ENCODE results near the gene CRTC1.

CRTC1 gene, protein sequence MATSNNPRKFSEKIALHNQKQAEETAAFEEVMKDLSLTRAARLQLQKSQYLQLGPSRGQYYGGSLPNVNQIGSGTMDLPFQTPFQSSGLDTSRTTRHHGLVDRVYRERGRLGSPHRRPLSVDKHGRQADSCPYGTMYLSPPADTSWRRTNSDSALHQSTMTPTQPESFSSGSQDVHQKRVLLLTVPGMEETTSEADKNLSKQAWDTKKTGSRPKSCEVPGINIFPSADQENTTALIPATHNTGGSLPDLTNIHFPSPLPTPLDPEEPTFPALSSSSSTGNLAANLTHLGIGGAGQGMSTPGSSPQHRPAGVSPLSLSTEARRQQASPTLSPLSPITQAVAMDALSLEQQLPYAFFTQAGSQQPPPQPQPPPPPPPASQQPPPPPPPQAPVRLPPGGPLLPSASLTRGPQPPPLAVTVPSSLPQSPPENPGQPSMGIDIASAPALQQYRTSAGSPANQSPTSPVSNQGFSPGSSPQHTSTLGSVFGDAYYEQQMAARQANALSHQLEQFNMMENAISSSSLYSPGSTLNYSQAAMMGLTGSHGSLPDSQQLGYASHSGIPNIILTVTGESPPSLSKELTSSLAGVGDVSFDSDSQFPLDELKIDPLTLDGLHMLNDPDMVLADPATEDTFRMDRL

DNA sequence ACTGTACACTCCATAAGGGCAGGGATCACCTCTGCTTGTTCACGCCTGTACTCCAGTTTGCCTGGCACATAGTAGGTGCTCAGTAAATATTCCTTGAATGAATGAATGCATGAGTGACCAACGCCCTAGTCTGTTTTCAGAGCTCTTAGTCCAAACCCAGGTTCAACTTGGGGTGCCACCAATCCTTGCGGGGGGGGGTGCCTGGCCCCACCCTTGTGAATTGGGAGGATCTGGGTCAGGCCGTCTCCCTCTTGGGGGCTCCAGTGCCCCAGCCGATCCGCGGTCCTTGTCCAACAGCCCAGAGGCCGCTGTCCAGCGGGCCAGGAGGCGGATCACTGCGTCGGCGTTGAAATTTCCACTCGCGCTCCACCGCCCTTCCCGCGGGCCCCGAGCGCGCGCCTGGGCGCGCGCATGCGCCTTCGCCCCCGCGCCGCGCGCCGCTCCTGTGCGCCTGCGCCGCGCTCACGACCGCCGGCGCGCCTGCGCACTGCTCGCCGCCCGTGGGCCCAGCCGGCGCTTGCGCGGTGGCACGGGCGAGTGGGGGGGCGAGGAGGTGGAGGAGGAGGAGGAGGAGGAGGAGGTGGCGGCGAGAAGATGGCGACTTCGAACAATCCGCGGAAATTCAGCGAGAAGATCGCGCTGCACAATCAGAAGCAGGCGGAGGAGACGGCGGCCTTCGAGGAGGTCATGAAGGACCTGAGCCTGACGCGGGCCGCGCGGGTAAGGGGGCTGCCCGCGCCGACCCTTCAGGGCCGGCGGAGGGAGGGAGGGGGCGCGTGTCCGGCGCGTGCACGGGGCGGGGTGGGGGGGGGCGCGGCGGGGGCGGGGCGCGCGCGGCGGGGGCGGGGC is at the start of gene CRTC1:
Gene CRTC1 (plus strand): TSS at position 572 of the 849 bp plus-strand sequence. CDS start 23 bp downstream, at position 595.
- Histone ChIP-seq H3K27ac (peak within 1 kb of the TSS; percentile 71), H3K4me2 (ENCODE audit: low read length) (peak within 1 kb of the TSS; percentile 78), H3K9ac (no peak within 1 kb of the TSS), H2AFZ (peak within 1 kb of the TSS; percentile 76), H3K27me3 (ENCODE audit: control insufficient read depth, insufficient read depth, low read length) (no peaks in the 10 kb centered on the region), H3K4me3 (ENCODE audit: low read depth, low read length) (peak within 1 kb of the TSS; percentile 64), H3K36me3 (ENCODE audit: control insufficient read depth, insufficient read depth, low read length) (no peaks in the 10 kb centered on the region), H3K9me3 (ENCODE audit: control insufficient read depth, low read length) (no peaks in the 10 kb centered on the region), H3K79me2 (peaks cover 43% of the 10 kb centered on the region), H3K4me1 (peaks cover 29% of the 10 kb centered on the region)
- TF ChIP-seq, protein P1, sequence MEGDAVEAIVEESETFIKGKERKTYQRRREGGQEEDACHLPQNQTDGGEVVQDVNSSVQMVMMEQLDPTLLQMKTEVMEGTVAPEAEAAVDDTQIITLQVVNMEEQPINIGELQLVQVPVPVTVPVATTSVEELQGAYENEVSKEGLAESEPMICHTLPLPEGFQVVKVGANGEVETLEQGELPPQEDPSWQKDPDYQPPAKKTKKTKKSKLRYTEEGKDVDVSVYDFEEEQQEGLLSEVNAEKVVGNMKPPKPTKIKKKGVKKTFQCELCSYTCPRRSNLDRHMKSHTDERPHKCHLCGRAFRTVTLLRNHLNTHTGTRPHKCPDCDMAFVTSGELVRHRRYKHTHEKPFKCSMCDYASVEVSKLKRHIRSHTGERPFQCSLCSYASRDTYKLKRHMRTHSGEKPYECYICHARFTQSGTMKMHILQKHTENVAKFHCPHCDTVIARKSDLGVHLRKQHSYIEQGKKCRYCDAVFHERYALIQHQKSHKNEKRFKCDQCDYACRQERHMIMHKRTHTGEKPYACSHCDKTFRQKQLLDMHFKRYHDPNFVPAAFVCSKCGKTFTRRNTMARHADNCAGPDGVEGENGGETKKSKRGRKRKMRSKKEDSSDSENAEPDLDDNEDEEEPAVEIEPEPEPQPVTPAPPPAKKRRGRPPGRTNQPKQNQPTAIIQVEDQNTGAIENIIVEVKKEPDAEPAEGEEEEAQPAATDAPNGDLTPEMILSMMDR (IDR thresholded peaks at IDR 0.05) = peak; percentile 20

DNA sequence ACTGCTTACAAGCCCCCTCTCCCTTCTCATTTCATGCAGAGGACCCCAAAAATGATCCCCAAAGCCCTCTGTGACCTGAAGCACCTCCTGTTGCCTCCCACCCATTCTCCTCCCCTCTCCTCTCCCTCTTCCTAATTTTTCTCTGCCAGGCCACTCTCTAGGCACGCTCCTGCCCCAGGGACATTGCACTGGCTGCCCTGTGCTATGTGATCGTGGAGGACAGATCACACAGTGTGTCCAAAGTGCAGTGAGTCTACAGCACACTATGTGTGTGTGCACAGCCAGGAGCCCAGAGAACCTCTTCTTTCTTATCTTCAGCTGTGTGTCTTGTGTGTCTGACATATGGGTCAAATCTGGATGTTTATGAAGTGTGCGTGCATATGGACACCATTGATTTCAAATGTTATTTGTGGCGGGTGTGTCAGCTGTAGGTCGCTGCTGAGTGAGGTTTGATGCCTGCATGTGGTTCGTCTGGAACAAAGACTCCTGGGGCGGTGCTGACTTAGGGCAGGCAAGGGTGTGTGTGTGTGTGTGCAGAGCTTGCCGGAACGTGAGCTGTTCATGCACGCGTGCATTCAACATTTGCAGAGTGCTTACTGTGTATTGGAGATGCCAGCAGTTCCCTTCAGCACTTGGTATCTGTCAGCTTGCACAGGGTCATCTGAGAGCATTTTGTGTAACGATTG is 48.7 kb upstream of the CRTC1 start:
- Histone ChIP-seq H3K4me3 (ENCODE audit: low read depth, low read length) (no peak overlapping the region), H3K36me3 (ENCODE audit: control insufficient read depth, insufficient read depth, low read length) (no peaks in the 10 kb centered on the region), H3K9ac (no peak overlapping the region), H3K4me2 (ENCODE audit: low read length) (peak overlapping the region; percentile 22), H3K27me3 (ENCODE audit: control insufficient read depth, insufficient read depth, low read length) (no peaks in the 10 kb centered on the region), H3K9me3 (ENCODE audit: control insufficient read depth, low read length) (no peaks in the 10 kb centered on the region), H3K79me2 (no peaks in the 10 kb centered on the region), H2AFZ (no peak overlapping the region), H3K27ac (no peak overlapping the region), H3K4me1 (peaks cover 4% of the 10 kb centered on the region)
- TF ChIP-seq, protein P1 (IDR thresholded peaks at IDR 0.05) = no peak

DNA sequence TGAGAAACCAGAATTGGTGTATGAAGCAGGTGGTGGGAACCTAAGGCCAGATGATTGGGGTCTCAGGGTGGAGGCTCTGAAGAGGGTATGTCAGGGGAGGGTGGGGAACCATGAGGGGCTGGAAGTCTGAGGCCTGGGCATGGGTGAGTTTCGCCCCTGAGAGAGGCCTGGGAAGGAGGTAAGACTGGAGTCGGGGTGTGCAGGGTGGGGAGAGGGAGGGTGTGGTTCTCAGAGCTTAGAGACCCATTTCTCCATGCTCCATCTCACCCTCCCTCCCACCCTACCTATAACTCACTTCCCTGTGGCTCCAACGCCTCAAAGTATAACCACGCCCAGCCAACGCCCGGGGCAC is 47.7 kb upstream of the CRTC1 start:
- Histone ChIP-seq H3K9me3 (ENCODE audit: control insufficient read depth, low read length) (no peaks in the 10 kb centered on the region), H3K36me3 (ENCODE audit: control insufficient read depth, insufficient read depth, low read length) (no peaks in the 10 kb centered on the region), H3K4me3 (ENCODE audit: low read depth, low read length) (no peak overlapping the region), H3K9ac (no peak overlapping the region), H3K4me2 (ENCODE audit: low read length) (no peak overlapping the region), H2AFZ (no peak overlapping the region), H3K4me1 (peaks cover 4% of the 10 kb centered on the region), H3K27ac (no peak overlapping the region), H3K27me3 (ENCODE audit: control insufficient read depth, insufficient read depth, low read length) (no peaks in the 10 kb centered on the region), H3K79me2 (peaks cover 3% of the 10 kb centered on the region)
- TF ChIP-seq, protein P1 (IDR thresholded peaks at IDR 0.05) = no peak

DNA sequence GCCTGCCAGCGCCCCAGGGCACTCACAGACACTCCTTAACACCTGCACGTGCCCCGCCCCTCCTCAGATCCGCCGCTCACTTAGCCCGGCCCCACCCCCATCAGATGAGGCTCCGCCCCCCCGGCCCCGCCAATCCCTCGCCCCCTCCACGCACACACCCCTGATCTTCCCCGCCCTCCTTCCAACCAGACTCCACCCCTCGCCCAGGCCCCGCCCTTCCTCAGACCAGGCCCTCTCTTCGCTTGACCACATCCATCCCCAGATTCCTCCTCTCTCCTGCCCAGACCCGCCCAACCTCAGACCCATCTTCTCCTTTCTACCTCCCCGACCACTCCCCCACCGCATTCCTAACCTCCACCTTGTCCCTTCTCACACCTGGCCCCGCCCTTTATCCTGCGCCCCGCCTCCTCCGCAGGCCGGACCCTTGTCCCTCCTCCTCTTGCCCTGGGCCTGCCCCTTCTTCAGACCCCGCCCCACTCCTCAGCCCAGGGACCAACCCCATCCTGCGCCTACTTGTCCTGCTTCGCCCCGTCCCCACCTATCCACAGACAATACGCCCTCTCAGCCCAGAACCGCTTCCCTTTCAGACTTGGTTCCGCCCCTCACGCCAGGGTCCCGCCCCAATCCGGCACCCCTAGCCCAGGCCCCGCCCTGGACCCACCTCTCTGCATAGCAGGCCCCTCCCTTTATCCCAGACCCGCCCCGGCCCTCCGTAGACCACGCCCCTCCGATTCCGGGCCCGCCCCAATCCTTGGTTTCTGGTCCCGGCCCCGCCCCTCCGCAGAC is 47.1 kb upstream of the CRTC1 start:
- no peaks in the 10 kb centered on the region for H3K27me3 ChIP-seq (ENCODE audit: control insufficient read depth, insufficient read depth, low read length)
- H3K4me3 ChIP-seq (ENCODE audit: low read depth, low read length) = peak overlapping the region; percentile 80
- peak overlapping the region; percentile 95 for H3K4me2 ChIP-seq (ENCODE audit: low read length)
- peaks cover 4% of the 10 kb centered on the region for H3K4me1 ChIP-seq
- H3K27ac ChIP-seq = peak overlapping the region; percentile 84
- no peak overlapping the region for H3K9ac ChIP-seq
- peaks cover 6% of the 10 kb centered on the region for H3K79me2 ChIP-seq
- H2AFZ ChIP-seq = peak overlapping the region; percentile 91
- TF ChIP-seq, protein P1 (IDR thresholded peaks at IDR 0.05) = no peak
- H3K36me3 ChIP-seq (ENCODE audit: control insufficient read depth, insufficient read depth, low read length) = no peaks in the 10 kb centered on the region
- no peaks in the 10 kb centered on the region for H3K9me3 ChIP-seq (ENCODE audit: control insufficient read depth, low read length)
